GM18873 (cell line): ENCODE results near the gene TNN.
"Not testable (repeated sequence)": the region's sequence is repeated elsewhere in the genome, so short reads cannot be mapped to it uniquely, and the experiment has no call there.

Experiments used
- ATAC-seq: cut with Tn5 transposase; IDR thresholded peaks from one replicate; pipeline ENCODE4 v1.9.1; 2021; ENCODE audit warnings: mild to moderate bottlenecking, moderate library complexity, moderate number of reproducible peaks; ENCODE audit not compliant: unreplicated experiment, low FRiP score

TNN gene

GRCh38 chr1:175106536-175106935 lies 38.9 kb downstream of the TNN start:
- ATAC-seq: not testable (repeated sequence)

- not testable (repeated sequence) for ATAC-seq
These were observed 40.7 kb downstream of the TNN start for GRCh38 chr1:175108331-175108820.

GRCh38 chr1:175114996-175115395 lies 47.4 kb downstream of the TNN start:
- ATAC-seq: no peak

- ATAC-seq: no peak
These were observed 48.7 kb downstream of the TNN start for GRCh38 chr1:175116210-175116798.

GRCh38 chr1:175116903-175117302 lies 49.3 kb downstream of the TNN start:
- no peak for ATAC-seq

- no peak for ATAC-seq
These were observed 51.0 kb downstream of the TNN start for GRCh38 chr1:175118375-175119367.

GRCh38 chr1:175120511-175120910 lies 52.9 kb downstream of the TNN start:
- no peak for ATAC-seq

- no peak for ATAC-seq
These were observed 57.2 kb downstream of the TNN start for GRCh38 chr1:175124861-175125260.

GRCh38 chr1:175126347-175126746 lies 58.7 kb downstream of the TNN start:
- no peak for ATAC-seq

GRCh38 chr1:175127565-175127964 lies 59.9 kb downstream of the TNN start:
- ATAC-seq: no peak

GRCh38 chr1:175128523-175128922 lies 60.9 kb downstream of the TNN start:
- ATAC-seq: no peak

GRCh38 chr1:175129182-175129581 lies 61.5 kb downstream of the TNN start:
- ATAC-seq: no peak

- no peak for ATAC-seq
These were observed 62.0 kb downstream of the TNN start for GRCh38 chr1:175129644-175129996.

GRCh38 chr1:175129997-175130648 lies 62.5 kb downstream of the TNN start:
- no peak for ATAC-seq

GRCh38 chr1:175130649-175131045 lies 63.0 kb downstream of the TNN start:
- no peak for ATAC-seq

GRCh38 chr1:175131095-175131494 lies 63.5 kb downstream of the TNN start:
- ATAC-seq: no peak

GRCh38 chr1:175132436-175132835 lies 64.8 kb downstream of the TNN start:
- no peak for ATAC-seq

GRCh38 chr1:175133673-175134435 lies 66.2 kb downstream of the TNN start:
- no peak for ATAC-seq

- ATAC-seq: no peak
These were observed 66.9 kb downstream of the TNN start for GRCh38 chr1:175134500-175134899.

- no peak for ATAC-seq
These were observed 68.6 kb downstream of the TNN start for GRCh38 chr1:175136246-175136645.
